Lower leg skin (tissue), 4 donors: ENCODE results near the gene TBL3. TPM values are rescaled to one million over a fixed set of nuclear protein-coding genes. Genes with fewer than 3 reads are reported as not detected.

ENCODE experiments used
- DNase-seq, 2 donors: peaks; one replicate each; pipeline ENCODE4 v3.0.0-alpha.2; 2019; ENCODE audit warnings: low spot score in 2 of 2
- H3K4me3 ChIP-seq: fragments of 200-600 bp; sonication (generic); 2 replicates; pipeline ENCODE4 v1.5.1; 2017; ENCODE audit warnings: mild to moderate bottlenecking, low read depth; ENCODE audit not compliant: poor library complexity, severe bottlenecking
- CTCF ChIP-seq, 3 donors: fragments of 450-650 bp; IDR thresholded peaks; one replicate each; pipeline ENCODE4 v1.5.1; 2016; ENCODE audit warnings: antibody characterized with exemption in 3 of 3, mild to moderate bottlenecking in 3 of 3, moderate library complexity in 2 of 3
- POLR2A ChIP-seq, 2 donors: fragments of 450-650 bp; IDR thresholded peaks; one replicate each; pipeline ENCODE4 v1.6.1; 2016 to 2017; ENCODE audit warnings: antibody characterized with exemption in 2 of 2, mild to moderate bottlenecking in 1 of 2, moderate library complexity in 1 of 2
- WGBS, 2 donors: methylation state at CpG; one replicate each; pipeline ENCODE4 v1.1.5; 2018; 5-methylcytosine and 5-hydroxymethylcytosine counted together
- intact Hi-C: fragments of 100-400 bp; cut with DNase I; formaldehyde crosslinking; loops from one replicate; pipeline ENCODE4 v1.15.0; 2023; ENCODE audit warnings: low total_unique reads
- total RNA-seq, 4 donors: library from RNA; depleted of rRNA; stranded (reverse); fragments of >200 nt; gene quantifications; one replicate each; pipeline ENCODE4 v1.1.0, GENCODE V29; 2016

Gene TBL3
- total RNA-seq, 4 donors from 2014 or later, result 60.8 to 114 (median 83.7) TPM

GRCh38 chr16:1990351-1991134 is 18.7 kb downstream of the TBL3 start:
- H3K4me3 ChIP-seq, result no peak overlapping the region
- no peak for DNase-seq
- no peak for TF ChIP-seq POLR2A (IDR thresholded peaks at IDR 0.05)
- 1 to 4% methylated on average over 42 to 43 of the region's 50 CpGs for WGBS, 2 donors
- intact Hi-C loops, result no loop called here

GRCh38 chr16:1991135-1991551 is 19.3 kb downstream of the TBL3 start:
- intact Hi-C loops, result no loop called here
- WGBS, 2 donors, result 3 to 6% methylated on average over 12 to 18 of the region's 18 CpGs
- H3K4me3 ChIP-seq, result no peak overlapping the region
- TF ChIP-seq POLR2A (IDR thresholded peaks at IDR 0.05) (no peak), CTCF (IDR thresholded peaks at IDR 0.05) (no peak)
- no peak for DNase-seq

- intact Hi-C loops, result no loop called here
- WGBS, 2 donors, result 10 to 18% methylated on average over 15 to 20 of the region's 22 CpGs
- TF ChIP-seq POLR2A (IDR thresholded peaks at IDR 0.05) (no peak), CTCF (IDR thresholded peaks at IDR 0.05) (no peak)
- no peak overlapping the region for H3K4me3 ChIP-seq
- no peak for DNase-seq
Measured at GRCh38 chr16:1991588-1991947, 19.7 kb downstream of the TBL3 start.

GRCh38 chr16:1991948-1992703 is 20.3 kb downstream of the TBL3 start:
- no peak overlapping the region for H3K4me3 ChIP-seq
- intact Hi-C loops, result no loop called here
- 0 to 21% methylated on average over 18 to 39 of the region's 96 CpGs for WGBS, 2 donors
- peak; percentile 92 to 98 for DNase-seq
- TF ChIP-seq CTCF (IDR thresholded peaks at IDR 0.05) (no peak), POLR2A (IDR thresholded peaks at IDR 0.05) (no peak)

- intact Hi-C loops, result no loop called here
- no peak overlapping the region for H3K4me3 ChIP-seq
- TF ChIP-seq POLR2A (IDR thresholded peaks at IDR 0.05) (no peak), CTCF (IDR thresholded peaks at IDR 0.05) (no peak)
- 50 to 81% methylated on average over 18 to 42 of the region's 50 CpGs for WGBS, 2 donors
- no peak for DNase-seq
Measured at GRCh38 chr16:1992704-1993317, 21.0 kb downstream of the TBL3 start.

GRCh38 chr16:1993731-1994131 is 21.9 kb downstream of the TBL3 start:
- H3K4me3 ChIP-seq, result no peak overlapping the region
- TF ChIP-seq POLR2A (IDR thresholded peaks at IDR 0.05) (no peak), CTCF (IDR thresholded peaks at IDR 0.05) (no peak)
- 59 to 64% methylated on average over 2 of the region's 2 CpGs for WGBS, 2 donors
- DNase-seq, result no peak
- intact Hi-C loops, result no loop called here
